HEK293T (cell line): Measurements from ENCODE around the gene ZNF544.
"Not testable (repeated sequence)": the region's sequence is repeated elsewhere in the genome, so short reads cannot be mapped to it uniquely, and the experiment has no call there.

Experiments
- CTCF ChIA-PET: fragments of 350-600 bp; formaldehyde crosslinking; extraction: SDS; loops from one replicate; lab custom pipeline; 2021; ENCODE audit warnings: antibody characterized with exemption, inconsistent platforms; lab: Yijun Ruan, JAX
- POLR2A ChIA-PET: fragments of 350-600 bp; formaldehyde crosslinking; extraction: SDS; loops from one replicate; lab custom pipeline; 2020; ENCODE audit warnings: antibody characterized with exemption, inconsistent platforms; lab: Yijun Ruan, JAX
- DNase-seq: peaks from one replicate; pipeline ENCODE4 v3.0.0; 2012; ENCODE audit warnings: mixed read lengths; ENCODE audit errors: extremely low spot score
- ELF4 ChIP-seq: fragments of 450-650 bp; IDR thresholded peaks from 2 replicates; pipeline ENCODE4 v1.6.1; 2017; ENCODE audit warnings: antibody characterized with exemption
- FOXK2 ChIP-seq: fragments of 450-650 bp; IDR thresholded peaks from 2 replicates; pipeline ENCODE4 v1.6.1; 2016; ENCODE audit warnings: mild to moderate bottlenecking
- FOXM1 ChIP-seq: fragments of 450-650 bp; IDR thresholded peaks from 2 replicates; pipeline ENCODE4 v1.6.1; 2017; ENCODE audit warnings: mild to moderate bottlenecking, borderline replicate concordance
- HDGF ChIP-seq: fragments of 450-650 bp; IDR thresholded peaks from 2 replicates; pipeline ENCODE4 v1.6.1; 2017; ENCODE audit warnings: antibody characterized with exemption, borderline replicate concordance
- L3MBTL2 ChIP-seq: fragments of 450-650 bp; conservative IDR thresholded peaks from 2 replicates; pipeline ENCODE4 v1.6.1; 2016; ENCODE audit warnings: mild to moderate bottlenecking
- LEF1 ChIP-seq: fragments of 450-650 bp; IDR thresholded peaks from 2 replicates; pipeline ENCODE4 v1.6.1; 2017; ENCODE audit warnings: mild to moderate bottlenecking, borderline replicate concordance
- NFRKB ChIP-seq: fragments of 450-650 bp; IDR thresholded peaks from 2 replicates; pipeline ENCODE4 v1.6.1; 2016; ENCODE audit warnings: mild to moderate bottlenecking, moderate library complexity
- PKNOX1 ChIP-seq: fragments of 450-650 bp; IDR thresholded peaks from 2 replicates; pipeline ENCODE4 v1.6.1; 2016
- SUZ12 ChIP-seq: fragments of 450-650 bp; IDR thresholded peaks from 2 replicates; pipeline ENCODE4 v1.6.1; 2016; ENCODE audit warnings: mild to moderate bottlenecking
- ZNF384 ChIP-seq: fragments of 450-650 bp; IDR thresholded peaks from 2 replicates; pipeline ENCODE4 v1.6.1; 2016

ZNF544 gene

GRCh38 chr19:58305932-58306323, 77.2 kb downstream of the ZNF544 start:
- no peak for DNase-seq
- ChIA-PET POLR2A (interaction anchor here (1.4 to 1.5 kb wide), 2 partner anchors 21 to 123 kb away, joined by 3 to 4 read pairs; partner anchors contain the start of genes ZNF274 and ZSCAN22), CTCF (no interaction called here)
- TF ChIP-seq PKNOX1 (no peak), ZNF384 (no peak), SUZ12 (no peak), FOXM1 (no peak), LEF1 (no peak), L3MBTL2 (no peak)

- CTCF ChIA-PET, result interaction anchor here (0.6 kb wide), 1 partner anchor 97 kb away, joined by 3 read pairs; no protein-coding TSS in a partner anchor
- DNase-seq, result no peak
- POLR2A ChIA-PET, result no interaction called here
- no peak for TF ChIP-seq L3MBTL2
- no peak for TF ChIP-seq PKNOX1
- TF ChIP-seq NFRKB, result no peak
These were observed 79.0 kb downstream of the ZNF544 start for GRCh38 chr19:58307736-58308135.

- POLR2A ChIA-PET, DNase-seq, CTCF ChIA-PET: not testable (repeated sequence)
These were observed 82.0 kb downstream of the ZNF544 start for GRCh38 chr19:58310685-58311084.

- no peak for DNase-seq
- POLR2A ChIA-PET, result no interaction called here
- CTCF ChIA-PET, result no interaction called here
- no peak for TF ChIP-seq SUZ12
- TF ChIP-seq HDGF, result no peak
- no peak for TF ChIP-seq ELF4
- TF ChIP-seq FOXK2, result no peak
These were observed 82.7 kb downstream of the ZNF544 start for GRCh38 chr19:58311345-58311865.
